SK-N-SH (cell line): ENCODE results near the gene PHKB. TPM values are rescaled to one million over a fixed set of nuclear protein-coding genes. Genes with fewer than 3 reads are reported as not detected.

ENCODE experiments used
- CTCF ChIA-PET: fragments of 300-600, 350-600 bp; formaldehyde crosslinking; extraction: SDS; loops from one replicate; lab custom pipeline; 2021; lab: Yijun Ruan, JAX
- POLR2A ChIA-PET: fragments of 350-600 bp; sonication (Branson Sonifier 250); formaldehyde crosslinking; extraction: SDS; loops from one replicate; lab custom pipeline; 2020; ENCODE audit warnings: antibody characterized with exemption, inconsistent platforms; lab: Yijun Ruan, JAX
- DNase-seq: peaks from one replicate; pipeline ENCODE4 v3.0.0; 2012
- H2AFZ ChIP-seq: fragments of 200-600 bp; sonication (generic); 2 replicates; pipeline ENCODE4 v1.8.1; 2016; ENCODE audit warnings: antibody characterized with exemption, mild to moderate bottlenecking, low read depth
- H3F3A ChIP-seq: fragments of 200-600 bp; sonication (generic); replicated peaks from 2 replicates; pipeline ENCODE3; 2016; ENCODE audit warnings: antibody characterized with exemption, mild to moderate bottlenecking; ENCODE audit not compliant: insufficient read depth
- H3K27ac ChIP-seq, 2 experiments: fragments of 200-500 bp in 1 of 2; fragments of 200-600 bp in 1 of 2; sonication (Bioruptor generic) in 1 of 2; sonication (generic), shearing (Covaris generic) in 1 of 2; 2 replicates each; pipeline versions ENCODE4 v1.5.1 to v1.6.1; 2014 to 2016; ENCODE audit warnings: low read depth in 2 of 2, inconsistent platforms in 1 of 2, low read length in 1 of 2, mild to moderate bottlenecking in 1 of 2, mixed read lengths in 1 of 2
- H3K27me3 ChIP-seq: fragments of 200-600 bp; sonication (generic), shearing (Covaris generic); 2 replicates; pipeline ENCODE4 v1.6.1; 2016; ENCODE audit warnings: mixed run types; ENCODE audit not compliant: insufficient read depth
- H3K36me3 ChIP-seq, 2 experiments: fragments of 200-500 bp in 1 of 2; fragments of 200-600 bp in 1 of 2; sonication (Bioruptor generic) in 1 of 2; sonication (generic) in 1 of 2; replicated peaks in 1 of 2; 2 replicates each; pipeline versions ENCODE3 to v1.5.1; 2014 to 2016; ENCODE audit warnings: low read length in 1 of 2, mild to moderate bottlenecking in 1 of 2; ENCODE audit not compliant: insufficient read depth in 2 of 2, control insufficient read depth in 1 of 2
- H3K4me1 ChIP-seq, 2 experiments: fragments of 200-500 bp in 1 of 2; fragments of 200-600 bp in 1 of 2; sonication (Bioruptor generic) in 1 of 2; sonication (generic), shearing (Covaris generic) in 1 of 2; 2 replicates each; pipeline versions ENCODE4 v1.5.1 to v1.6.1; 2014 to 2016; ENCODE audit warnings: low read depth in 1 of 2, low read length in 1 of 2, mixed run types in 1 of 2; ENCODE audit not compliant: insufficient read depth in 2 of 2, control insufficient read depth in 1 of 2
- H3K4me2 ChIP-seq: fragments of 200-600 bp; sonication (generic), shearing (Covaris generic); 2 replicates; pipeline ENCODE4 v1.6.1; 2017; ENCODE audit warnings: mixed run types
- H3K4me3 ChIP-seq, 2 experiments: fragments of 200-500 bp in 1 of 2; fragments of 200-600 bp in 1 of 2; sonication (Bioruptor generic) in 1 of 2; sonication (generic), shearing (Covaris generic) in 1 of 2; 2 replicates each; pipeline versions ENCODE4 v1.5.1 to v1.8.1; 2014 to 2016; ENCODE audit warnings: low read depth in 2 of 2, inconsistent platforms in 1 of 2, low read length in 1 of 2, mild to moderate bottlenecking in 1 of 2, mixed read lengths in 1 of 2, moderate library complexity in 1 of 2
- H3K79me2 ChIP-seq: fragments of 200-600 bp; sonication (generic); 2 replicates; pipeline ENCODE4 v1.8.1; 2017; ENCODE audit warnings: mild to moderate bottlenecking; ENCODE audit not compliant: insufficient read depth
- H3K9ac ChIP-seq: fragments of 200-600 bp; sonication (generic); 2 replicates; pipeline ENCODE4 v1.6.1; 2017; ENCODE audit warnings: mixed run types
- H3K9me2 ChIP-seq: fragments of 200-600 bp; sonication (generic); 2 replicates; pipeline ENCODE4 v1.6.1; 2017; ENCODE audit warnings: mixed run types
- H3K9me3 ChIP-seq: fragments of 200-600 bp; sonication (generic); 2 replicates; pipeline ENCODE4 v1.6.1; 2017; ENCODE audit warnings: mixed run types, mild to moderate bottlenecking, moderate library complexity
- H4K20me1 ChIP-seq: fragments of 200-600 bp; sonication (generic); 2 replicates; pipeline ENCODE4 v1.6.1; 2017; ENCODE audit warnings: mild to moderate bottlenecking, mixed run types; ENCODE audit not compliant: insufficient read depth
- ELF1 ChIP-seq: IDR thresholded peaks from 2 replicates; pipeline ENCODE4 v1.4.0; 2012
- EP300 ChIP-seq, 2 experiments: IDR thresholded peaks; 2 replicates each; pipeline versions ENCODE4 v1.4.0 to v1.6.1; 2012; ENCODE audit warnings: borderline replicate concordance in 1 of 2, low read depth in 1 of 2, low read length in 1 of 2
- EZH2phosphoT487 ChIP-seq: fragments of 200-600 bp; sonication (generic); IDR thresholded peaks from 2 replicates; pipeline ENCODE4 v1.6.1; 2017; ENCODE audit warnings: low read depth, mixed run types, mild to moderate bottlenecking, antibody characterized with exemption, moderate library complexity, borderline replicate concordance
- FOXJ3 ChIP-seq: sonication (generic); formaldehyde crosslinking; IDR thresholded peaks from 2 replicates; pipeline ENCODE4 v1.5.1; 2020; ENCODE audit warnings: mild to moderate bottlenecking, missing genetic modification reagents
- GABPA ChIP-seq: IDR thresholded peaks from 2 replicates; pipeline ENCODE4 v1.4.0; 2012; ENCODE audit warnings: low read depth, mild to moderate bottlenecking
- GATA2 ChIP-seq: sonication (generic); formaldehyde crosslinking; IDR thresholded peaks from 2 replicates; pipeline ENCODE4 v1.5.0; 2020; ENCODE audit warnings: mild to moderate bottlenecking, missing genetic modification reagents
- JUND ChIP-seq: IDR thresholded peaks from 2 replicates; pipeline ENCODE4 v1.4.0; 2012
- RAD21 ChIP-seq: IDR thresholded peaks from 2 replicates; pipeline ENCODE4 v1.6.1; 2012; ENCODE audit warnings: mild to moderate bottlenecking, low read length
- RCOR1 ChIP-seq: fragments of 150-350 bp; IDR thresholded peaks from 2 replicates; pipeline ENCODE4 v1.6.1; 2017; ENCODE audit warnings: antibody characterized with exemption, low read length
- REST ChIP-seq: IDR thresholded peaks from 2 replicates; pipeline ENCODE4 v1.6.1; 2012; ENCODE audit warnings: mild to moderate bottlenecking, low read depth, low read length, moderate library complexity
- RFX5 ChIP-seq: IDR thresholded peaks from 2 replicates; pipeline ENCODE4 v1.6.1; 2012; ENCODE audit warnings: mild to moderate bottlenecking, improper control_type of control experiment, low read length
- SIN3A ChIP-seq: IDR thresholded peaks from 2 replicates; pipeline ENCODE4 v1.6.1; 2012; ENCODE audit warnings: low read depth, mild to moderate bottlenecking, low read length, moderate library complexity, borderline replicate concordance
- SMC3 ChIP-seq: IDR thresholded peaks from 2 replicates; pipeline ENCODE4 v1.6.1; 2012; ENCODE audit warnings: low read depth, low read length, improper control_type of control experiment
- TAF1 ChIP-seq: IDR thresholded peaks from 2 replicates; pipeline ENCODE4 v1.6.1; 2012; ENCODE audit warnings: low read depth, mild to moderate bottlenecking, low read length, moderate library complexity, borderline replicate concordance
- USF2 ChIP-seq: fragments of 150-350 bp; IDR thresholded peaks from 2 replicates; pipeline ENCODE4 v1.6.1; 2017; ENCODE audit warnings: antibody characterized with exemption, low read length, low read depth, borderline replicate concordance
- YY1 ChIP-seq: IDR thresholded peaks from 2 replicates; pipeline ENCODE4 v1.4.0; 2012; ENCODE audit warnings: low read depth, mild to moderate bottlenecking
- WGBS: methylation state at CpG from one replicate; pipeline ENCODE4 v1.1.6; 2017; ENCODE audit warnings: low lambda C conversion rate; 5-methylcytosine and 5-hydroxymethylcytosine counted together
- polyA plus RNA-seq, 3 experiments: library from polyadenylated mRNA; depleted of rRNA; stranded (reverse); fragments of >200 nt; gene quantifications; 2 replicates each; pipeline ENCODE4 v1.2.3, GENCODE V29; 2012
- TF ChIP-seq, protein P1 (sequence below): IDR thresholded peaks from 2 replicates; pipeline ENCODE4 v1.4.0; 2012; ENCODE audit warnings: low read depth
- TF ChIP-seq, protein P2 (sequence below): IDR thresholded peaks from 2 replicates; pipeline ENCODE4; 2012
- TF ChIP-seq, protein P3 (sequence below): fragments of 200-600 bp; sonication (generic); IDR thresholded peaks from 2 replicates; pipeline ENCODE4 v1.6.1; 2017; ENCODE audit warnings: antibody characterized with exemption, mild to moderate bottlenecking, moderate library complexity

PHKB gene
- polyA plus RNA-seq, 1 of the 3 experiments (the other 2 are of a cell fraction), result 20.8 TPM

DNA sequence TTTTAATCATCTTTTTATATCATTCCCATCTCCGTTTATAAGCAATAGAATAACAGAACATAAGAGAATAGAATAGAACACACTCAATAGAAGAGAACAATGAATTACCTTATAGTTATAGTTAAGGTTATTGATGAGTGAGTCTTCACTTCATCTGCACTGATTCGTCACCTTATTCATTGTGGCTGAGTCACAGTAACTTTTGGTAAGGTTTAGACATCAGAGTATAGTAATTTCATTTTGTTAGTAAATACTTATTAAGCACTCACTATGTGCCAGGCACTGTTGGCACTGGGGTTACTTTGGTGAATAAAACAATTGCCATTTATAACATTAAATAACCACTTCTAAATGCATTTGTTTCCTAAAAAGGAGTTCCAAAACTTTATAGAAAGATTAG lies 22.5 kb downstream of the PHKB start:
- ChIA-PET POLR2A (no interaction called here), CTCF (no interaction called here)
- Histone ChIP-seq H3K9me2 (no peaks in the 10 kb centered on the region), H3K9ac (no peak overlapping the region), H3K4me2 (no peak overlapping the region), H3K79me2 (peaks cover 16% of the 10 kb centered on the region; the same call in 1 of the 2 replicates), H3K4me1 (no peaks in the 10 kb centered on the region; a peak in 1 of 4 replicates), H3K27ac (no peak overlapping the region), H3K27me3 (no peaks in the 10 kb centered on the region), H3K4me3 (no peak overlapping the region), H2AFZ (no peak overlapping the region), H4K20me1 (no peaks in the 10 kb centered on the region), H3K36me3 (peaks cover 0 to 3% of the 10 kb centered on the region in 2 experiments), H3K9me3 (peaks cover 10% of the 10 kb centered on the region; the same call in 1 of the 2 replicates), H3F3A (no peaks in the 10 kb centered on the region)
- 89% methylated on average over 2 of the region's 2 CpGs for WGBS
- TF ChIP-seq YY1 (no peak), REST (no peak), USF2 (no peak), RAD21 (no peak), FOXJ3 (CRISPR knock-in tag) (no peak), SMC3 (no peak), EZH2phosphoT487 (no peak), SIN3A (no peak)
- TF ChIP-seq, protein P1, sequence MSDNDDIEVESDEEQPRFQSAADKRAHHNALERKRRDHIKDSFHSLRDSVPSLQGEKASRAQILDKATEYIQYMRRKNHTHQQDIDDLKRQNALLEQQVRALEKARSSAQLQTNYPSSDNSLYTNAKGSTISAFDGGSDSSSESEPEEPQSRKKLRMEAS, result no peak
- TF ChIP-seq, protein P2, sequence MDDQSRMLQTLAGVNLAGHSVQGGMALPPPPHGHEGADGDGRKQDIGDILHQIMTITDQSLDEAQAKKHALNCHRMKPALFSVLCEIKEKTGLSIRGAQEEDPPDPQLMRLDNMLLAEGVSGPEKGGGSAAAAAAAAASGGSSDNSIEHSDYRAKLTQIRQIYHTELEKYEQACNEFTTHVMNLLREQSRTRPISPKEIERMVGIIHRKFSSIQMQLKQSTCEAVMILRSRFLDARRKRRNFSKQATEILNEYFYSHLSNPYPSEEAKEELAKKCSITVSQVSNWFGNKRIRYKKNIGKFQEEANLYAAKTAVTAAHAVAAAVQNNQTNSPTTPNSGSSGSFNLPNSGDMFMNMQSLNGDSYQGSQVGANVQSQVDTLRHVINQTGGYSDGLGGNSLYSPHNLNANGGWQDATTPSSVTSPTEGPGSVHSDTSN, result no peak
- no peak for DNase-seq

- CTCF ChIA-PET, result interaction anchor here (0.6 kb wide), 1 partner anchor 30 kb away, joined by 3 read pairs; no protein-coding TSS in a partner anchor
- TF ChIP-seq EP300 (IDR thresholded peaks at IDR 0.05; ENCODE audit: borderline replicate concordance in 1 of 2, low read depth in 1 of 2, low read length in 1 of 2) (no peak), GABPA (no peak), TAF1 (no peak), USF2 (no peak), ELF1 (no peak), RFX5 (no peak), SIN3A (no peak), RCOR1 (no peak), SMC3 (no peak), JUND (no peak), GATA2 (no peak)
- TF ChIP-seq, protein P3, sequence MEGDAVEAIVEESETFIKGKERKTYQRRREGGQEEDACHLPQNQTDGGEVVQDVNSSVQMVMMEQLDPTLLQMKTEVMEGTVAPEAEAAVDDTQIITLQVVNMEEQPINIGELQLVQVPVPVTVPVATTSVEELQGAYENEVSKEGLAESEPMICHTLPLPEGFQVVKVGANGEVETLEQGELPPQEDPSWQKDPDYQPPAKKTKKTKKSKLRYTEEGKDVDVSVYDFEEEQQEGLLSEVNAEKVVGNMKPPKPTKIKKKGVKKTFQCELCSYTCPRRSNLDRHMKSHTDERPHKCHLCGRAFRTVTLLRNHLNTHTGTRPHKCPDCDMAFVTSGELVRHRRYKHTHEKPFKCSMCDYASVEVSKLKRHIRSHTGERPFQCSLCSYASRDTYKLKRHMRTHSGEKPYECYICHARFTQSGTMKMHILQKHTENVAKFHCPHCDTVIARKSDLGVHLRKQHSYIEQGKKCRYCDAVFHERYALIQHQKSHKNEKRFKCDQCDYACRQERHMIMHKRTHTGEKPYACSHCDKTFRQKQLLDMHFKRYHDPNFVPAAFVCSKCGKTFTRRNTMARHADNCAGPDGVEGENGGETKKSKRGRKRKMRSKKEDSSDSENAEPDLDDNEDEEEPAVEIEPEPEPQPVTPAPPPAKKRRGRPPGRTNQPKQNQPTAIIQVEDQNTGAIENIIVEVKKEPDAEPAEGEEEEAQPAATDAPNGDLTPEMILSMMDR, result no peak
- TF ChIP-seq, protein P1, result no peak
These were observed 25.7 kb downstream of the PHKB start for GRCh38 chr16:47486856-47487255.

More at GRCh38 chr16:47486856-47487255, 25.7 kb downstream of the PHKB start:
- H3K36me3 ChIP-seq, result peaks cover 0 to 3% of the 10 kb centered on the region in 2 experiments
- no peak for DNase-seq
- no peaks in the 10 kb centered on the region for H3K4me1 ChIP-seq
- H4K20me1 ChIP-seq, result no peaks in the 10 kb centered on the region
- H3K27me3 ChIP-seq, result no peaks in the 10 kb centered on the region
- H3K4me3 ChIP-seq, result no peak overlapping the region
- H3K4me2 ChIP-seq, result no peak overlapping the region
- H3K9me3 ChIP-seq, result peaks cover 10% of the 10 kb centered on the region
- POLR2A ChIA-PET, result no interaction called here
- no peaks in the 10 kb centered on the region for H3F3A ChIP-seq
- no peak overlapping the region for H3K27ac ChIP-seq
- no peak overlapping the region for H2AFZ ChIP-seq
- H3K9me2 ChIP-seq, result no peaks in the 10 kb centered on the region
- no peak overlapping the region for H3K9ac ChIP-seq
- H3K79me2 ChIP-seq, result peaks cover 16% of the 10 kb centered on the region
